Mammary epithelial cell (primary cell): ENCODE results near the gene FSD2.

Experiments used
- EZH2 ChIP-seq: IDR thresholded peaks from 2 replicates; pipeline ENCODE4 v1.6.1; 2012; ENCODE audit warnings: low read length, inconsistent platforms, borderline replicate concordance
- TF ChIP-seq, protein P1 (sequence below), 2 donors: IDR thresholded peaks in 1 of 2; conservative IDR thresholded peaks in 1 of 2; 2 replicates each; pipeline ENCODE4 v1.5.1; 2011 to 2012; ENCODE audit warnings: inconsistent platforms in 2 of 2, low read length in 2 of 2, mild to moderate bottlenecking in 2 of 2, control low read depth in 1 of 2, low read depth in 1 of 2; ENCODE audit not compliant: insufficient read depth in 1 of 2; ENCODE audit errors: extremely low read depth in 1 of 2

DNA sequence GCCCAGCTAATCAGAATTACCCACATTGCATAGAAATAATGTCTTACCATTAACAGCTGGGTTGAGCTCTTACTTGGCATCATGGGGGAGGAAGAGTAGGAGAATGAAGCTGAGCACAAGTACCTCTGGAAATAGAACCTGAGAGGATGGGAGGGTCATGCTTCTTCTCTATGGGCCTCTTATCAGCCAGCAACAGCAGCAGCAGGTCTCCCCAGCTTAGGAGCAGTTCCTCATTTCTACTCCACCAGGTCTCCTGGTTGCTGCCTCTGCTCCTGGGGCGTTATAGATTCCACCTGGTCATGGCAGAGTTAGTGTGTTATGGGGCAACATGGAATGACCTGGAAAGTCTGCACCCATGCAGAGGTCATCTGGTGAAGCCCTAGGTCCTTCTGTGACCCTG, 3.4 kb downstream of the FSD2 start:
- TF ChIP-seq, protein P1, sequence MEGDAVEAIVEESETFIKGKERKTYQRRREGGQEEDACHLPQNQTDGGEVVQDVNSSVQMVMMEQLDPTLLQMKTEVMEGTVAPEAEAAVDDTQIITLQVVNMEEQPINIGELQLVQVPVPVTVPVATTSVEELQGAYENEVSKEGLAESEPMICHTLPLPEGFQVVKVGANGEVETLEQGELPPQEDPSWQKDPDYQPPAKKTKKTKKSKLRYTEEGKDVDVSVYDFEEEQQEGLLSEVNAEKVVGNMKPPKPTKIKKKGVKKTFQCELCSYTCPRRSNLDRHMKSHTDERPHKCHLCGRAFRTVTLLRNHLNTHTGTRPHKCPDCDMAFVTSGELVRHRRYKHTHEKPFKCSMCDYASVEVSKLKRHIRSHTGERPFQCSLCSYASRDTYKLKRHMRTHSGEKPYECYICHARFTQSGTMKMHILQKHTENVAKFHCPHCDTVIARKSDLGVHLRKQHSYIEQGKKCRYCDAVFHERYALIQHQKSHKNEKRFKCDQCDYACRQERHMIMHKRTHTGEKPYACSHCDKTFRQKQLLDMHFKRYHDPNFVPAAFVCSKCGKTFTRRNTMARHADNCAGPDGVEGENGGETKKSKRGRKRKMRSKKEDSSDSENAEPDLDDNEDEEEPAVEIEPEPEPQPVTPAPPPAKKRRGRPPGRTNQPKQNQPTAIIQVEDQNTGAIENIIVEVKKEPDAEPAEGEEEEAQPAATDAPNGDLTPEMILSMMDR (conservative IDR thresholded peaks at IDR 0.05 in 1 of 2, IDR thresholded peaks at IDR 0.05 in 1 of 2; ENCODE audit: extremely low read depth in 1 of 2, insufficient read depth in 1 of 2, low read depth in 1 of 2, low read length in 2 of 2), result no peak
- no peak for TF ChIP-seq EZH2
